GM19023 (cell line): Measurements from ENCODE around the gene GPT2.

ENCODE experiments used
- ATAC-seq: cut with Tn5 transposase; IDR thresholded peaks from one replicate; pipeline ENCODE4 v1.9.1; 2021; ENCODE audit warnings: mild to moderate bottlenecking, moderate library complexity; ENCODE audit not compliant: unreplicated experiment

The GPT2 gene

GRCh38 chr16:46961373-46962353, 77.5 kb downstream of the GPT2 start:
- ATAC-seq, result peak; percentile 55

GRCh38 chr16:46962629-46963028, 78.5 kb downstream of the GPT2 start:
- ATAC-seq, result no peak

GRCh38 chr16:46968063-46968435, 83.9 kb downstream of the GPT2 start:
- no peak for ATAC-seq

- no peak for ATAC-seq
These were observed 85.9 kb downstream of the GPT2 start for GRCh38 chr16:46970089-46970488.

GRCh38 chr16:46971271-46971670, 87.1 kb downstream of the GPT2 start:
- no peak for ATAC-seq

- ATAC-seq, result peak; percentile 61
These were observed 88.5 kb downstream of the GPT2 start for GRCh38 chr16:46972429-46973206.

GRCh38 chr16:46973207-46973995, 89.2 kb downstream of the GPT2 start, which contains the start of gene DNAJA2:
Gene DNAJA2 (minus strand): TSS chr16:46973674. CDS start chr16:46973572, 102 bp downstream.
- peak; percentile 88 for ATAC-seq

- ATAC-seq, result no peak
These were observed 89.8 kb downstream of the GPT2 start for GRCh38 chr16:46973996-46974324.

GRCh38 chr16:46974352-46974751, 90.2 kb downstream of the GPT2 start:
- no peak for ATAC-seq

GRCh38 chr16:46975165-46975564, 91.0 kb downstream of the GPT2 start:
- no peak for ATAC-seq

- ATAC-seq, result no peak
These were observed 91.8 kb downstream of the GPT2 start for GRCh38 chr16:46975908-46976470.

GRCh38 chr16:46976550-46976949, 92.4 kb downstream of the GPT2 start:
- ATAC-seq, result no peak
